Subcutaneous abdominal adipose tissue (tissue), 5 donors: ENCODE data around the gene INSRR.

Experiments used
- H3K27ac ChIP-seq: one replicate; pipeline ENCODE4 v1.7.0; 2013; ENCODE audit warnings: low read depth, mild to moderate bottlenecking, inconsistent platforms, low read length, moderate library complexity
- H3K27me3 ChIP-seq, 5 donors: one replicate each; pipeline ENCODE4 v1.7.0; 2013; ENCODE audit warnings: low read length in 5 of 5, inconsistent platforms in 1 of 5; ENCODE audit not compliant: control insufficient read depth in 5 of 5, insufficient read depth in 4 of 5
- H3K36me3 ChIP-seq, 5 donors: one replicate each; pipeline ENCODE4 v1.7.0; 2013; ENCODE audit warnings: low read length in 5 of 5; ENCODE audit not compliant: control insufficient read depth in 5 of 5, insufficient read depth in 5 of 5
- H3K4me1 ChIP-seq, 5 donors: one replicate each; pipeline ENCODE4 v1.7.0; 2013; ENCODE audit warnings: low read length in 5 of 5, mild to moderate bottlenecking in 3 of 5, moderate library complexity in 1 of 5; ENCODE audit not compliant: control insufficient read depth in 5 of 5, insufficient read depth in 5 of 5
- H3K4me3 ChIP-seq, 5 donors: one replicate each; pipeline ENCODE4 v1.7.0; 2013; ENCODE audit warnings: low read length in 5 of 5, low read depth in 1 of 5
- H3K9ac ChIP-seq, 5 donors: one replicate each; pipeline ENCODE4 v1.7.0; 2013; ENCODE audit warnings: low read length in 5 of 5, mild to moderate bottlenecking in 4 of 5, moderate library complexity in 3 of 5
- H3K9me3 ChIP-seq, 5 donors: one replicate each; pipeline ENCODE4 v1.7.0; 2013; ENCODE audit warnings: low read length in 5 of 5; ENCODE audit not compliant: control insufficient read depth in 5 of 5
- donor health status: healthy.
- donor health status: healthy.
- donor health status: healthy.
- donor health status: healthy.
- donor health status: healthy.

The INSRR gene

GRCh38 chr1:156821801-156822200, 37.1 kb downstream of the INSRR start:
- Histone ChIP-seq H3K27ac (no peak overlapping the region), H3K27me3 (no peaks in the 10 kb centered on the region), H3K4me3 (no peak overlapping the region), H3K4me1 (peaks cover 0 to 4% (median 3%) of the 10 kb centered on the region in 5 donors), H3K36me3 (no peaks in the 10 kb centered on the region), H3K9me3 (no peaks in the 10 kb centered on the region), H3K9ac (no peak overlapping the region)

- H3K27ac ChIP-seq = no peak within 1 kb of the TSS
- no peaks in the 10 kb centered on the region for H3K9me3 ChIP-seq
- H3K4me1 ChIP-seq = peaks cover 8 to 41% (median 40%) of the 10 kb centered on the region in 5 donors
- H3K36me3 ChIP-seq = no peaks in the 10 kb centered on the region
- H3K9ac ChIP-seq = peak within 1 kb of the TSS in 4 of 5 donors; percentile 1 to 61 (median 27)
- no peaks in the 10 kb centered on the region for H3K27me3 ChIP-seq
- peak within 1 kb of the TSS in 4 of 5 donors; percentile 17 to 39 (median 36) for H3K4me3 ChIP-seq
Observed at GRCh38 chr1:156816561-156817328, 42.2 kb downstream of the INSRR start, which contains the start of gene SH2D2A. Gene SH2D2A (minus strand): TSS chr1:156816848. CDS start chr1:156816708, 140 bp downstream.

- no peaks in the 10 kb centered on the region for H3K27me3 ChIP-seq
- H3K9ac ChIP-seq = peak overlapping the region in 4 of 5 donors; percentile 1 to 61 (median 27)
- H3K4me1 ChIP-seq = peaks cover 8 to 41% (median 40%) of the 10 kb centered on the region in 5 donors
- H3K36me3 ChIP-seq = no peaks in the 10 kb centered on the region
- H3K4me3 ChIP-seq = peak overlapping the region in 4 of 5 donors; percentile 17 to 39 (median 36)
- no peaks in the 10 kb centered on the region for H3K9me3 ChIP-seq
- H3K27ac ChIP-seq = no peak overlapping the region
Observed at GRCh38 chr1:156815961-156816422, 42.9 kb downstream of the INSRR start.

GRCh38 chr1:156815307-156815826, 43.5 kb downstream of the INSRR start:
- H3K4me3 ChIP-seq = peak overlapping the region in 4 of 5 donors; percentile 17 to 39 (median 36)
- H3K27me3 ChIP-seq = no peaks in the 10 kb centered on the region
- no peak overlapping the region for H3K27ac ChIP-seq
- H3K4me1 ChIP-seq = peaks cover 8 to 41% (median 40%) of the 10 kb centered on the region in 5 donors
- H3K36me3 ChIP-seq = no peaks in the 10 kb centered on the region
- H3K9ac ChIP-seq = peak overlapping the region in 1 of 5 donors; percentile 16
- H3K9me3 ChIP-seq = no peaks in the 10 kb centered on the region

- Histone ChIP-seq H3K9ac (peak overlapping the region in 1 of 5 donors; percentile 62), H3K27me3 (no peaks in the 10 kb centered on the region), H3K27ac (no peak overlapping the region), H3K4me1 (peaks cover 8 to 41% (median 40%) of the 10 kb centered on the region in 5 donors), H3K4me3 (peak overlapping the region in 3 of 5 donors; percentile 6 to 68 (median 53)), H3K36me3 (no peaks in the 10 kb centered on the region), H3K9me3 (no peaks in the 10 kb centered on the region)
Observed at GRCh38 chr1:156814571-156815260, 44.2 kb downstream of the INSRR start.

- H3K9me3 ChIP-seq = no peaks in the 10 kb centered on the region
- H3K9ac ChIP-seq = peak overlapping the region in 3 of 5 donors; percentile 40 to 62 (median 56)
- H3K4me3 ChIP-seq = peak overlapping the region; percentile 53 to 68 (median 61)
- no peaks in the 10 kb centered on the region for H3K27me3 ChIP-seq
- H3K27ac ChIP-seq = no peak overlapping the region
- no peaks in the 10 kb centered on the region for H3K36me3 ChIP-seq
- H3K4me1 ChIP-seq = peaks cover 8 to 41% (median 40%) of the 10 kb centered on the region in 5 donors
Observed at GRCh38 chr1:156813750-156814570, 45.0 kb downstream of the INSRR start.

GRCh38 chr1:156813298-156813697, 45.6 kb downstream of the INSRR start:
- H3K27me3 ChIP-seq = no peaks in the 10 kb centered on the region
- H3K9me3 ChIP-seq = no peaks in the 10 kb centered on the region
- H3K4me1 ChIP-seq = peaks cover 8 to 41% (median 40%) of the 10 kb centered on the region in 5 donors
- peak overlapping the region; percentile 53 to 68 (median 61) for H3K4me3 ChIP-seq
- H3K36me3 ChIP-seq = no peaks in the 10 kb centered on the region
- peak overlapping the region in 2 of 5 donors; percentile 56 to 62 for H3K9ac ChIP-seq
- H3K27ac ChIP-seq = no peak overlapping the region

- Histone ChIP-seq H3K4me3 (no peak overlapping the region), H3K4me1 (peaks cover 8 to 43% (median 40%) of the 10 kb centered on the region in 5 donors), H3K9me3 (no peaks in the 10 kb centered on the region), H3K36me3 (no peaks in the 10 kb centered on the region), H3K9ac (no peak overlapping the region), H3K27ac (no peak overlapping the region), H3K27me3 (no peaks in the 10 kb centered on the region)
Observed at GRCh38 chr1:156812293-156812990, 46.5 kb downstream of the INSRR start.

GRCh38 chr1:156811168-156811567, 47.7 kb downstream of the INSRR start:
- no peak overlapping the region for H3K9ac ChIP-seq
- no peaks in the 10 kb centered on the region for H3K36me3 ChIP-seq
- H3K27me3 ChIP-seq = no peaks in the 10 kb centered on the region
- no peak overlapping the region for H3K4me3 ChIP-seq
- H3K27ac ChIP-seq = no peak overlapping the region
- peaks cover 11 to 45% (median 39%) of the 10 kb centered on the region in 5 donors for H3K4me1 ChIP-seq
- H3K9me3 ChIP-seq = no peaks in the 10 kb centered on the region
